ENCODE results near the gene RPL21. TPM values are rescaled to one million over a fixed set of nuclear protein-coding genes. Genes with fewer than 3 reads are reported as not detected.
"Not testable (repeated sequence)": the region's sequence is repeated elsewhere in the genome, so short reads cannot be mapped to it uniquely, and the experiment has no call there.

RPL21 gene
- total RNA-seq, 3 donors from 2014 or later (not counting 1 experiment from before 2014, with no cell fraction given): 969 to 1,229 (median 1,130) TPM

- Mint-ChIP-seq H3K9me3 (no peaks in the 10 kb centered on the region), H3K4me1 (no peaks in the 10 kb centered on the region), H3K4me3 (no peak overlapping the region), H3K27me3 (ENCODE audit: low read depth in 2 of 2) (peaks cover 12 to 35% of the 10 kb centered on the region in 2 donors), H3K27ac (no peak overlapping the region), H3K36me3 (no peaks in the 10 kb centered on the region)
- Histone ChIP-seq H3K4me3 (ENCODE audit: low read length) (no peak overlapping the region), H3K36me3 (ENCODE audit: control insufficient read depth, insufficient read depth, low read length) (no peaks in the 10 kb centered on the region), H3K27me3 (ENCODE audit: control insufficient read depth, insufficient read depth, low read length) (no peaks in the 10 kb centered on the region), H3K4me1 (ENCODE audit: control insufficient read depth, insufficient read depth, low read length) (no peaks in the 10 kb centered on the region), H3K27ac (ENCODE audit: low read length) (no peak overlapping the region), H3K9me3 (ENCODE audit: control insufficient read depth, insufficient read depth, low read length) (no peaks in the 10 kb centered on the region)
- DNase-seq: no peak
- intact Hi-C loops (cut with micrococcal nuclease): no loop called here
- 74% methylated on average over 5 of the region's 5 CpGs for WGBS (ENCODE audit: insufficient coverage)
- ATAC-seq: no peak
- no peak for TF ChIP-seq CTCF (IDR thresholded peaks at IDR 0.05)
Measured at GRCh38 chr13:27298849-27299248, 47.5 kb downstream of the RPL21 start.

- intact Hi-C loops (cut with micrococcal nuclease); H3K27me3 ChIP-seq (ENCODE audit: control insufficient read depth, insufficient read depth, low read length); H3K4me1 Mint-ChIP-seq; H3K4me1 ChIP-seq (ENCODE audit: control insufficient read depth, insufficient read depth, low read length); H3K4me3 ChIP-seq (ENCODE audit: low read length); H3K27ac ChIP-seq (ENCODE audit: low read length); H3K36me3 Mint-ChIP-seq; H3K36me3 ChIP-seq (ENCODE audit: control insufficient read depth, insufficient read depth, low read length); ATAC-seq; H3K27ac Mint-ChIP-seq; H3K9me3 Mint-ChIP-seq; H3K9me3 ChIP-seq (ENCODE audit: control insufficient read depth, insufficient read depth, low read length); H3K4me3 Mint-ChIP-seq; DNase-seq: not testable (repeated sequence)
- WGBS (ENCODE audit: insufficient coverage): 86% methylated on average over 7 of the region's 7 CpGs
- H3K27me3 Mint-ChIP-seq (ENCODE audit: low read depth in 2 of 2): peaks cover 12 to 33% of the 10 kb centered on the region in 2 donors
Measured at GRCh38 chr13:27300406-27300805, 49.0 kb downstream of the RPL21 start.

- H3K27ac Mint-ChIP-seq: no peak overlapping the region
- H3K27ac ChIP-seq (ENCODE audit: low read length): no peak overlapping the region
- no peak overlapping the region for H3K4me3 Mint-ChIP-seq
- ATAC-seq (no peak), DNase-seq (no peak)
- WGBS (ENCODE audit: insufficient coverage): 90% methylated on average over 5 of the region's 6 CpGs
- H3K4me1 ChIP-seq (ENCODE audit: control insufficient read depth, insufficient read depth, low read length): no peaks in the 10 kb centered on the region
- no peak for TF ChIP-seq CTCF (IDR thresholded peaks at IDR 0.05)
- no peaks in the 10 kb centered on the region for H3K36me3 ChIP-seq (ENCODE audit: control insufficient read depth, insufficient read depth, low read length)
- H3K36me3 Mint-ChIP-seq: no peaks in the 10 kb centered on the region
- no peaks in the 10 kb centered on the region for H3K9me3 ChIP-seq (ENCODE audit: control insufficient read depth, insufficient read depth, low read length)
- H3K4me3 ChIP-seq (ENCODE audit: low read length): no peak overlapping the region
- no peaks in the 10 kb centered on the region for H3K4me1 Mint-ChIP-seq
- H3K27me3 Mint-ChIP-seq (ENCODE audit: low read depth in 2 of 2): peaks cover 14 to 33% of the 10 kb centered on the region in 2 donors
- intact Hi-C loops (cut with micrococcal nuclease): no loop called here
- no peaks in the 10 kb centered on the region for H3K27me3 ChIP-seq (ENCODE audit: control insufficient read depth, insufficient read depth, low read length)
- H3K9me3 Mint-ChIP-seq: no peaks in the 10 kb centered on the region
Measured at GRCh38 chr13:27300941-27301586, 49.7 kb downstream of the RPL21 start.

- no peak overlapping the region for H3K4me3 Mint-ChIP-seq
Measured at GRCh38 chr13:27302643-27303262, 51.4 kb downstream of the RPL21 start.

More at GRCh38 chr13:27302643-27303262, 51.4 kb downstream of the RPL21 start:
- Mint-ChIP-seq H3K9me3 (no peaks in the 10 kb centered on the region), H3K36me3 (no peaks in the 10 kb centered on the region), H3K4me1 (no peaks in the 10 kb centered on the region), H3K27me3 (ENCODE audit: low read depth in 2 of 2) (peaks cover 19 to 29% of the 10 kb centered on the region in 2 donors), H3K27ac (no peak overlapping the region)
- ATAC-seq (no peak), DNase-seq (peak in 1 of 2 donors; percentile 29)
- TF ChIP-seq CTCF (IDR thresholded peaks at IDR 0.05): no peak
- Histone ChIP-seq H3K4me3 (ENCODE audit: low read length) (no peak overlapping the region), H3K27me3 (ENCODE audit: control insufficient read depth, insufficient read depth, low read length) (no peaks in the 10 kb centered on the region), H3K4me1 (ENCODE audit: control insufficient read depth, insufficient read depth, low read length) (no peaks in the 10 kb centered on the region), H3K9me3 (ENCODE audit: control insufficient read depth, insufficient read depth, low read length) (no peaks in the 10 kb centered on the region), H3K27ac (ENCODE audit: low read length) (no peak overlapping the region), H3K36me3 (ENCODE audit: control insufficient read depth, insufficient read depth, low read length) (no peaks in the 10 kb centered on the region)
- 62% methylated on average over 2 of the region's 4 CpGs for WGBS (ENCODE audit: insufficient coverage)
- intact Hi-C loops (cut with micrococcal nuclease): no loop called here

All from natural killer cell (primary cell).